Activated T-helper 2 cell treated with anti-CD3 and anti-CD28 coated beads, Interferon-gamma antibody, Interleukin-2, Interleukin-4, amounts not matched to agents 10 μg/mL and 5 μg/mL and 100 μg/mL, durations not matched to agents 14 hours and 24 hours and 36 hours (primary cell): Measurements from ENCODE around the gene IGF1R. TPM values are rescaled to one million over a fixed set of nuclear protein-coding genes. Genes with fewer than 3 reads are reported as not detected.

Source experiments
- DNase-seq: peaks from one replicate; pipeline ENCODE4 v3.0.0; 2021; ENCODE audit warnings: low spot score
- H3K27ac Mint-ChIP-seq: one replicate; pipeline ENCODE4 v1.8.0; 2021; ENCODE audit warnings: mixed read lengths
- H3K27me3 Mint-ChIP-seq: one replicate; pipeline ENCODE4 v1.8.0; 2021; ENCODE audit warnings: low read depth, mixed read lengths
- H3K36me3 Mint-ChIP-seq: one replicate; pipeline ENCODE4 v1.8.0; 2021; ENCODE audit warnings: low read depth, mixed read lengths
- H3K4me1 Mint-ChIP-seq: one replicate; pipeline ENCODE4 v1.8.0; 2021; ENCODE audit warnings: low read depth, mixed read lengths
- H3K4me3 Mint-ChIP-seq: one replicate; pipeline ENCODE4 v1.8.0; 2021; ENCODE audit warnings: low read depth, mild to moderate bottlenecking, moderate library complexity, mixed read lengths
- H3K9me3 Mint-ChIP-seq: one replicate; pipeline ENCODE4 v1.8.0; 2021; ENCODE audit warnings: mixed read lengths
- intact Hi-C: fragments of 100-400 bp; cut with micrococcal nuclease; formaldehyde crosslinking; loops from one replicate; pipeline ENCODE4 v1.15.1; 2023
- total RNA-seq: library from RNA; stranded (reverse); gene quantifications from 2 replicates; pipeline ENCODE4 v1.2.3, GENCODE V29; 2022

Gene IGF1R
- total RNA-seq, 1 donor from 2014 or later: 31.1 TPM

DNA sequence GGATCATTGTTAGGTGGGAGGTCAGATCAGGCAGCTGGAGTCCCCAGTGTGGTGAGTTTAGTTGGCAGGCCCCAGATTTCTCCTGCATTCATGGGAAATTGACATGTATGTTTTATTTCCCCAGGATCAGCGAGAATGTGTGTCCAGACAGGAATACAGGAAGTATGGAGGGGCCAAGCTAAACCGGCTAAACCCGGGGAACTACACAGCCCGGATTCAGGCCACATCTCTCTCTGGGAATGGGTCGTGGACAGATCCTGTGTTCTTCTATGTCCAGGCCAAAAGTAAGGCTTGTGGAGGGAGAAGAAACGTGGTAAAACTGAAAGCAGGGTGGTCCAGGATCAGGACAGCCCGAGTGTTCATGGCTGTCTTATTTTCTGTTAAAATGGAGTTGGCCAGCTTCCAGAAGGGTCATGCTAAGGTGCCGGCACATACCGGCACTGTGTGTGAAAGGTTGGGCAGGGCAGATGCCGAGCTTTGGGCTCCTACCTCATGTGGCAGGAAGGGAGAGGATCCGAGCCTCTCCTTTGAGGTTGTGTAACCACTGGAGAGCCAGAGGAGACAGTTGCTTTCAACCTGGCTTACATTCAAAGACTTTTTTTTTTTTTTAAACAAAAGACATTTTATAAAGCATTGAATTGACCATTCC, 276.2 kb downstream of the IGF1R start:
- peaks cover 27% of the 10 kb centered on the region for H3K36me3 Mint-ChIP-seq
- H3K4me1 Mint-ChIP-seq: peaks cover 14% of the 10 kb centered on the region

DNA sequence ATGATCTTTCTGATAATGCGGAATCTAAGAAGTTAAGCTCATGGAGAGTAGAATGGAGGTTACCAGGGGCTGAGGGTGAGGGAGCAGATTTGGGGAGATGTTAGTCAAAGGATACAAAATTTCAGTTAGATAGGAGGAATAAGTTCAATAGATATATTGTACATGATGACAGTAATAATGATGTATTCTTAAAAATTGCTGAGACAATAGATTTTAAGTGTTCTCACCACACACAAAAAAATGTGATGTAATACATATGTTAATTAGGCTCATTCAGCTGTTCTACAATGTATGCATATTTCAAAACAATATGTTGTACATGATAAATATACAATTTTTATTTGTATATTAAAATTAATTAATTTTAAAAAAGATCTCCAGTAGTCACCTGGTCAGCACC, 277.9 kb downstream of the IGF1R start:
- H3K27ac Mint-ChIP-seq: no peak overlapping the region

More for the DNA sequence above, 276.2 kb downstream of the IGF1R start:
- no peak for DNase-seq
- Mint-ChIP-seq H3K9me3 (no peaks in the 10 kb centered on the region), H3K27me3 (no peaks in the 10 kb centered on the region), H3K27ac (no peak overlapping the region), H3K4me3 (no peak overlapping the region)
- intact Hi-C loops: no loop called here

DNA sequence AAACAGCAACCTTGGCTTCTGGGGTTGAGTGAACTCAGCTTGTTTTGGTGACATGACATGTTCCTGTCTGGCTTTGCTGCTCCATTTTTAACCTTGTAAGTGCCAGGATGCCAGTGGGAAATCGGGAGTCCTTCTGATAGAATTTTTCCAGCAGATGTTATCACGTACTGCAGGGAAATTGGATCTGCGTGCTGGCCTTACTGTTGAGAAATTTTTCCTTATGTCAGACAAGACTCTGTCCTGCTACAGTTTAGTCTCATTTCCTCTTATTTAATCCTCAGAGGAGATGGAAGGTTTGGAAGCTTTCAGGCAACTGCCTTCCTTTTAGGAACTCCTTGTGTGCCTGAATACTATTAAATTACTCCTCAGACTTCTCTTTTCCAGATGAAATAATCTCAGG, 278.7 kb downstream of the IGF1R start:
- DNase-seq: no peak
- H3K27ac Mint-ChIP-seq: no peak overlapping the region
- intact Hi-C loops: no loop called here
- H3K9me3 Mint-ChIP-seq: no peaks in the 10 kb centered on the region
- H3K36me3 Mint-ChIP-seq: peaks cover 16% of the 10 kb centered on the region
- H3K27me3 Mint-ChIP-seq: no peaks in the 10 kb centered on the region
- no peak overlapping the region for H3K4me3 Mint-ChIP-seq
- H3K4me1 Mint-ChIP-seq: no peaks in the 10 kb centered on the region

More for the DNA sequence above, 277.9 kb downstream of the IGF1R start:
- Mint-ChIP-seq H3K4me3 (no peak overlapping the region), H3K36me3 (peaks cover 18% of the 10 kb centered on the region), H3K9me3 (no peaks in the 10 kb centered on the region), H3K27me3 (no peaks in the 10 kb centered on the region), H3K4me1 (peaks cover under 1% of the 10 kb centered on the region)
- intact Hi-C loops: no loop called here
- no peak for DNase-seq

DNA sequence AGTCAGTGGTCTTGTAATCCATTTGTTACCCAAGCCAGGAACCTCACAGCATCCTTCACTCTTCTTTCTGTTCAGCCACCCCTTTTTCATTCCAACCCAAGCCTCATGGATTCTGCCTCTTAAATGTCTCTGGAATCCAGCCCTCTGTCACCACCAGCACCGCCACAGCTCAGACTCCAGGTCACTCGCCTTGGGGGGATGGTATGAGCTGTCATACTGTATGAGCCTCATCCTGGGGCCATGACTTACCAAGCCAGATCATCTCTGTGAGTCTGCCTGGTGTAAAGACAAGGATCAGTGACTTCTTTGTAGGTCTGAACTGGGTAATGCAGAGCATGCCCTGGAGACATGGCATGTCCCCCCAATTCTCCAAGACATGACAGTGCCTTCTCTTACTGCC, 279.7 kb downstream of the IGF1R start:
- H3K36me3 Mint-ChIP-seq: peaks cover 9% of the 10 kb centered on the region
- no peak overlapping the region for H3K4me3 Mint-ChIP-seq
- DNase-seq: no peak
- no peaks in the 10 kb centered on the region for H3K4me1 Mint-ChIP-seq
- intact Hi-C loops: no loop called here
- no peaks in the 10 kb centered on the region for H3K27me3 Mint-ChIP-seq
- H3K9me3 Mint-ChIP-seq: no peaks in the 10 kb centered on the region
- no peak overlapping the region for H3K27ac Mint-ChIP-seq

DNA sequence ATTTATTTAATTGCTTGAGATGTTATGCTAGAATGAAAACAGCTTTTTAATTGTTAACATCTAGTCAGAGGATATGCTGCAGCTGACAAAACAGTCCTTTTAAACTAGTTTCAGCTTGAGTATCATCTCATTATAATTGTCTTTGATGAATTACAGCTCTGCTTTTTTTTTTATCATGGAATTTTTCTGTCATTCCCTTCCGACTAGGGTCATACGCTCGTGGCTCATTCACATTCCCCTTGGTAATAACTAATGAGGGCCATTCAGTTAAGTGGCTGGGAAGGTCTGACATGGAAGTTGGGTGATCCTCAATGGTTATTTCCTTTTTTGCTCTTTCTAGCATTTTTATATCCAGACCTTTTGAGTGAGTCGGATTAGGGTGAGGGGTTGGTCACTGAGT, 282.2 kb downstream of the IGF1R start:
- intact Hi-C loops: no loop called here
- peaks cover 13% of the 10 kb centered on the region for H3K36me3 Mint-ChIP-seq
- no peak for DNase-seq

DNA sequence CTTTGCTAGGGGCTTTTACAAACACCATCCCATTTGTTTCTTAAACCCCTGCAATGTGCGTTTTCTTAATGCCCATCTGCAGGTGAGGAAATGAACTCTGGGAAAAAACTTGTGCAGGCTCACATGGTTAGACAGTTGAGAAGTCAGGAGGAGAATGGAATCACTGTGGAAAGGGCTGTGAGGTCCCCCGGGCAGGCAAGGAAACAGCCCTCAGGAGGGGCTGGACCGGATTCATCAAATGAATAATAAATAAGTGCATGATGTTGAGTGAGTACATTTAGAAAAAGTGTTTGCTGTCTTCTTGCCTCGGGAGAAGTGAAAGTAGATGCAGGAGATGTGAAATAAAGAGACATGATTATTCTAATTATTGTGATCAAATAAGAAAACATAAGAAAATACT, 282.7 kb downstream of the IGF1R start:
- Mint-ChIP-seq H3K9me3 (no peaks in the 10 kb centered on the region), H3K27me3 (no peaks in the 10 kb centered on the region), H3K27ac (no peak overlapping the region), H3K4me3 (no peak overlapping the region), H3K4me1 (no peaks in the 10 kb centered on the region), H3K36me3 (peaks cover 10% of the 10 kb centered on the region)
- DNase-seq: no peak
- intact Hi-C loops: no loop called here

More for the DNA sequence above, 282.2 kb downstream of the IGF1R start:
- H3K27ac Mint-ChIP-seq: no peak overlapping the region
- no peaks in the 10 kb centered on the region for H3K9me3 Mint-ChIP-seq
- H3K27me3 Mint-ChIP-seq: no peaks in the 10 kb centered on the region
- no peaks in the 10 kb centered on the region for H3K4me1 Mint-ChIP-seq
- H3K4me3 Mint-ChIP-seq: no peak overlapping the region

DNA sequence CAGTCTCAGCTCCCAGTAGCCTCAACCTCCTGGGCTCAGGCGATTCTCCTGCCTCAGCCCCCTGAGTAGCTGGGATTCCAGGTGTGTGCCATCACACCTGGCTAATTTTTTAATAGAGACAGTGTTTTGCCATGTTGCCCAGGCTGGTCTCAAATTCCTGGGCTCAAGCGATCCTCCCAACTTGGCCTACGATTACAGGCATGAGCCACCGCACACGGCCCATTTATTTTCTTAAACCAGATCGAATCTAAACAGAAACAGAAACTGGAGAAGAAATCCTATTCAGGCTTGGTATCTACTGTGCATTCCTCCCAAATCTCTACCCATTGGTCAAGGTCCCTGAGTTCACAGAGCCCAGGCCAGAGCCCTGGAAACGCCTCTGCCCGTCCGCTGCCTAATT, 285.1 kb downstream of the IGF1R start:
- Mint-ChIP-seq H3K27me3 (no peaks in the 10 kb centered on the region), H3K4me3 (no peak overlapping the region), H3K9me3 (no peaks in the 10 kb centered on the region), H3K4me1 (peaks cover 9% of the 10 kb centered on the region), H3K36me3 (peaks cover 18% of the 10 kb centered on the region), H3K27ac (no peak overlapping the region)
- intact Hi-C loops: no loop called here
- DNase-seq: no peak

DNA sequence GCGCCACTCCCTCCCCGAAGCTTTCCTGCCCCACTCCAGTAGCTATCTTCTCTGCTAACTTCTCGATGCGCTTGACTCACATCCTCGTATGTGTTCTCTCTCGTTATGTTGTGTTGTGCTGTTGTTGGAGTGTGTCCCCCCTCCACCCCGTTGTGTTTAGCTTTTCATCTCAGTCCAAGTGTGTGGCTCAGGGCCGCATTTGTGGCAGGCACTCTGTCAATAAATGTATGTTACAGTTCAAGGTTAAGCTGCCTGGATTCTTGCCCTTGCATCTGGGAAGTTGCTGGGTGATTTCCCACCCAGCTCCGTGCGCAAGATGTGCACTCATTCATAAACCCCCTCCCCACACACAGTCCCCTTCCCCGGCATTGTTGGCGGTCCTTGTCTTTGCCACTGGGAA, 287.4 kb downstream of the IGF1R start:
- H3K4me1 Mint-ChIP-seq: peaks cover 9% of the 10 kb centered on the region
- H3K9me3 Mint-ChIP-seq: no peaks in the 10 kb centered on the region
- DNase-seq: no peak
- H3K36me3 Mint-ChIP-seq: peaks cover 31% of the 10 kb centered on the region
- no peak overlapping the region for H3K27ac Mint-ChIP-seq
- H3K27me3 Mint-ChIP-seq: no peaks in the 10 kb centered on the region
- H3K4me3 Mint-ChIP-seq: no peak overlapping the region
- intact Hi-C loops: loop anchor here (2.0 kb wide), 1 partner anchor 17 kb away; no protein-coding TSS in a partner anchor

DNA sequence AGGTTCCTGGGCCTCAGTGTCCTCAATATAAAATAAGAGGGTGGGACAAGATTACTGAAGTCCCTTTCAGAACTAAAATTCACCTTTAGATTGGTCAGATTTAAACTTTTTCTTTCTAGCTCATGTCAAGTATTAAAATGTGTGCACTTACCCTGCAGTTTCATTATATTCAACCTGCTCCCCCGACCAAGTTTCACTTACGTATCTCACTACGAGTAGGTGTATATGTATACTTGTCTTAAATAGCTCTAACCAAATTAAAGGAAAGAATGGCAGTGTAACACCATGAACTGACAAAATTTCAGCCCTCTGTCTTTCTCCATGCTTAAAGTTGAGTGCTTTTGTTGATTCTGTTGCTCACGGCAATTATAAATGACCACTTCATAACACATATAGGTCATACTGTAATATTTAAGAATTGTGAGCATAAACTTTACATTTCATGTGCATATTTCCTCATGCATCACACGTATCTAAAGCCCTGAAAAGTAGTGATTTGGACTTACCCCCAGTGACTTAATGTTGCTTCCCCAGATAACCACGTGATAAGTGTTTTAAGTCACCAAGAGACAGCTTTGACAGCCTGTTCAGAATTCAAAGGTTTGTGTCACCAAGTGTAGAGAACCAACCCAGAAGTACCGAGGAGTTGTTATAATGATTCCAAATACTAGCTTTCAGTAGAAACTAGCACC, 289.2 kb downstream of the IGF1R start:
- H3K4me3 Mint-ChIP-seq: no peak overlapping the region
- H3K27me3 Mint-ChIP-seq: no peaks in the 10 kb centered on the region
- H3K4me1 Mint-ChIP-seq: peaks cover 9% of the 10 kb centered on the region
- no peaks in the 10 kb centered on the region for H3K9me3 Mint-ChIP-seq
- intact Hi-C loops: loop anchor here (2.0 kb wide), 1 partner anchor 15 kb away; no protein-coding TSS in a partner anchor
- peak overlapping the region; percentile 43 for H3K27ac Mint-ChIP-seq
- H3K36me3 Mint-ChIP-seq: peaks cover 39% of the 10 kb centered on the region
- no peak for DNase-seq

DNA sequence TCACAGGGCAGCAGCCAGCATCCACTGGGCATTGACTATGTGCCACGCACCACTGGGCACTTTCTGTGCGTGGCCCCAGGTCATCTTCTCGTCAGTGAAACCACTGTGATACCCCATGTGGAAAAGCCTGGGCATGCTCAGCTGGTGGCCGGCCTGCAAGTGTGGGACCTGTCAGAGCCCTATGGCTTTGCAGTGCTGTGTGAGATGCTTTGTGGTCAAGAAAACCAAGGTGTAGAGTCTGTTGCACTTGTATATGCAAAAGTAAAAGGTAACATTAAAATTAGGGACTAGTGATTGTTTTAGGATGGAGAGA, 289.7 kb downstream of the IGF1R start:
- Mint-ChIP-seq H3K27ac (no peak overlapping the region), H3K4me3 (no peak overlapping the region), H3K36me3 (peaks cover 39% of the 10 kb centered on the region), H3K4me1 (peaks cover 9% of the 10 kb centered on the region), H3K9me3 (no peaks in the 10 kb centered on the region), H3K27me3 (no peaks in the 10 kb centered on the region)
- DNase-seq: no peak
- intact Hi-C loops: no loop called here

DNA sequence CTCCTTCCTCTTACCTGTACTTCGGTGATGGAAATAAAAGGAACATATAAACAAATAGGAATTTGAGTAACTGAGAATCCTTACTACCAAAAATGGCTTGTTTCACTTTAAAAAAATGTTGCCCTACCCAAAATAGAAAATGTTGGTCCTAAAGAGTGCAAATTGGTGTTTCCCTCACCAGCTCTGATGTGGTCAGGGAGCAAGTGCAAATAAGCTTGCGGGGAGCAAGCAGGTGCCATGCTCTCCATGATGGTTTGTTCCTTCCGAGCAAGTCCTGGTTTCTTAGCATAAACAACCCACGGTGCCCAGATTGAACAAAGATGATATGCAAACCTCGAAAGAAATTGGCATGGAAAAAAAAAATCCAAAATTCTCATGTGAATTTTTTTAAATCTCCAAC, 290.5 kb downstream of the IGF1R start:
- no peaks in the 10 kb centered on the region for H3K9me3 Mint-ChIP-seq
- H3K27me3 Mint-ChIP-seq: no peaks in the 10 kb centered on the region
- DNase-seq: no peak
- H3K4me3 Mint-ChIP-seq: no peak overlapping the region
- H3K36me3 Mint-ChIP-seq: peaks cover 39% of the 10 kb centered on the region
- intact Hi-C loops: no loop called here
- no peak overlapping the region for H3K27ac Mint-ChIP-seq
- peaks cover 9% of the 10 kb centered on the region for H3K4me1 Mint-ChIP-seq

DNA sequence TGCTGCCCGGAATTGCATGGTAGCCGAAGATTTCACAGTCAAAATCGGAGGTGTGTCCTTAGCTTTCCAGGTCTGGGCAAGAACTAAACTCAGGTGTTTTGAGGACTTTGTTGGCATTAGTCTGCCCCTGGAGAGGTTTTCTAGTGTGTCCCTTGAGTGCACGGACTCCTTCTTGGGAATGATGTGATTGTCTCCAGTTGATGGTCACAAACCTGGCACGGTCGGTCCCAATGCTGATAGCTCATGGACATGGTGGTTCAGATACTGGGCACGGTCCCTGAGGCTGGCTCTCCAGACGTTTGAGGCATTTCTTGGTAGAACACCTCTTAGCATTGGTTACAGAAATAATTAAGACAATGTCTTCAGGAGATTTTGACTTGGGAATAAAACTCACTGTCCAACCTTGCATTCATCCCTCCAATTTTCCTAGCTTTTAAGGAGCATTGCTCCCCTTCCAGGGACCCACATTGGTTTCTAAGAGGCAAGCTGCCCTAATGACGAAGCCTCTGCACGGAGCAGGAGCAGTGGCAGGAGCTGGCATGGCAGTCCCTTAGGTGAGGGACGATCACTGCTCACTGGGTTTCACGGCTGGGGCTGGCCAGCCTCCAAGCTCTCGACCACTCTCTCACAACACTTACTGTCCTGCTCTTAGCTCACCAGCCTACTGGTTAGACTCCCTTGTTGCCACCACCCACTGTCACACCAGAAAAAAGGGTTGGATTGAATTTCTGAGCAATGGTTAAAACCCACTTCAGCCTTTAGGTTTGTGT, 291.2 kb downstream of the IGF1R start:
- no peak overlapping the region for H3K4me3 Mint-ChIP-seq
- no peaks in the 10 kb centered on the region for H3K9me3 Mint-ChIP-seq
- H3K27ac Mint-ChIP-seq: no peak overlapping the region
- peaks cover 9% of the 10 kb centered on the region for H3K4me1 Mint-ChIP-seq
- intact Hi-C loops: no loop called here
- DNase-seq: no peak
- peaks cover 36% of the 10 kb centered on the region for H3K36me3 Mint-ChIP-seq
- H3K27me3 Mint-ChIP-seq: no peaks in the 10 kb centered on the region
